NT2/D1 (cell line): Measurements from ENCODE around the gene TFCP2L1.

Experiments used
- DNase-seq: peaks from one replicate; pipeline ENCODE4 v3.0.0-alpha.2; 2011; ENCODE audit warnings: low read depth, low spot score
- H3K27me3 ChIP-seq: 2 replicates; pipeline ENCODE4 v1.6.0; 2011; ENCODE audit warnings: mild to moderate bottlenecking; ENCODE audit not compliant: insufficient read length, insufficient read depth
- H3K36me3 ChIP-seq: 2 replicates; pipeline ENCODE4 v1.6.1; 2011; ENCODE audit warnings: mild to moderate bottlenecking, low read length, mixed read lengths; ENCODE audit not compliant: insufficient read depth, insufficient read length
- H3K4me1 ChIP-seq: 2 replicates; pipeline ENCODE4 v1.5.1; 2011; ENCODE audit not compliant: insufficient read depth, insufficient read length
- H3K4me3 ChIP-seq: 2 replicates; pipeline ENCODE4 v1.5.1; 2011; ENCODE audit warnings: low read depth; ENCODE audit not compliant: insufficient read length
- H3K9ac ChIP-seq: 2 replicates; pipeline ENCODE4 v1.6.0; 2011; ENCODE audit warnings: low read depth; ENCODE audit not compliant: insufficient read length
- H3K9me3 ChIP-seq: 2 replicates; pipeline ENCODE4 v1.5.1; 2011; ENCODE audit warnings: mild to moderate bottlenecking, low read length; ENCODE audit not compliant: insufficient read depth
- SUZ12 ChIP-seq: IDR thresholded peaks from 2 replicates; pipeline ENCODE4 v1.6.1; 2011; ENCODE audit not compliant: insufficient read length, insufficient read depth; ENCODE audit errors: extremely low read depth
- YY1 ChIP-seq: IDR thresholded peaks from 2 replicates; pipeline ENCODE4 v1.6.1; 2011; ENCODE audit not compliant: insufficient read length, insufficient read depth
- ZNF274 ChIP-seq: IDR thresholded peaks from 2 replicates; pipeline ENCODE4 v1.6.1; 2011; ENCODE audit warnings: mild to moderate bottlenecking, low read depth, low read length

TFCP2L1 gene

GRCh38 chr2:121287146-121287798 lies 2.3 kb upstream of the TFCP2L1 start:
- no peak overlapping the region for H3K9ac ChIP-seq
- peaks cover 8% of the 10 kb centered on the region for H3K4me1 ChIP-seq
- no peaks in the 10 kb centered on the region for H3K36me3 ChIP-seq
- DNase-seq, result no peak
- peaks cover 27% of the 10 kb centered on the region for H3K27me3 ChIP-seq
- no peak overlapping the region for H3K4me3 ChIP-seq
- TF ChIP-seq YY1, result no peak
- TF ChIP-seq ZNF274, result no peak
- no peak for TF ChIP-seq SUZ12
- H3K9me3 ChIP-seq, result no peaks in the 10 kb centered on the region

GRCh38 chr2:121286506-121286905 lies 1.5 kb upstream of the TFCP2L1 start:
- no peak for TF ChIP-seq ZNF274
- TF ChIP-seq YY1, result no peak
- TF ChIP-seq SUZ12, result no peak
- H3K27me3 ChIP-seq, result peaks cover 27% of the 10 kb centered on the region

GRCh38 chr2:121285926-121286325 lies 924 bp upstream of the TFCP2L1 start:
- no peak overlapping the region for H3K4me3 ChIP-seq
- peaks cover 27% of the 10 kb centered on the region for H3K27me3 ChIP-seq
- no peak for TF ChIP-seq SUZ12
- no peak for TF ChIP-seq YY1
- no peak for TF ChIP-seq ZNF274
- no peaks in the 10 kb centered on the region for H3K9me3 ChIP-seq
- no peak overlapping the region for H3K9ac ChIP-seq
- no peaks in the 10 kb centered on the region for H3K36me3 ChIP-seq
- no peak for DNase-seq
- H3K4me1 ChIP-seq, result peaks cover 8% of the 10 kb centered on the region

More at GRCh38 chr2:121286506-121286905, 1.5 kb upstream of the TFCP2L1 start:
- H3K9me3 ChIP-seq, result no peaks in the 10 kb centered on the region
- no peaks in the 10 kb centered on the region for H3K36me3 ChIP-seq
- no peak overlapping the region for H3K9ac ChIP-seq
- H3K4me1 ChIP-seq, result peaks cover 8% of the 10 kb centered on the region
- no peak for DNase-seq
- H3K4me3 ChIP-seq, result no peak overlapping the region

GRCh38 chr2:121283670-121284462 lies 1.1 kb downstream of the TFCP2L1 start:
- Histone ChIP-seq H3K9me3 (no peaks in the 10 kb centered on the region), H3K4me3 (peak overlapping the region; percentile 58), H3K36me3 (no peaks in the 10 kb centered on the region), H3K27me3 (peaks cover 27% of the 10 kb centered on the region), H3K9ac (peak overlapping the region; percentile 90), H3K4me1 (peaks cover 8% of the 10 kb centered on the region)
- no peak for DNase-seq
- TF ChIP-seq ZNF274, result no peak
- no peak for TF ChIP-seq SUZ12
- no peak for TF ChIP-seq YY1

- H3K4me3 ChIP-seq, result no peak overlapping the region
- H3K9ac ChIP-seq, result no peak overlapping the region
- peaks cover 8% of the 10 kb centered on the region for H3K4me1 ChIP-seq
- H3K36me3 ChIP-seq, result no peaks in the 10 kb centered on the region
- H3K27me3 ChIP-seq, result peaks cover 27% of the 10 kb centered on the region
- TF ChIP-seq SUZ12 (no peak), YY1 (no peak), ZNF274 (no peak)
- DNase-seq, result no peak
- no peaks in the 10 kb centered on the region for H3K9me3 ChIP-seq
Measured at GRCh38 chr2:121282800-121283385, 2.1 kb downstream of the TFCP2L1 start.

- no peaks in the 10 kb centered on the region for H3K36me3 ChIP-seq
- no peak for DNase-seq
- H3K4me1 ChIP-seq, result peaks cover 4% of the 10 kb centered on the region
- no peak overlapping the region for H3K9ac ChIP-seq
- peaks cover 27% of the 10 kb centered on the region for H3K27me3 ChIP-seq
- no peaks in the 10 kb centered on the region for H3K9me3 ChIP-seq
- no peak overlapping the region for H3K4me3 ChIP-seq
- TF ChIP-seq SUZ12, result no peak
- TF ChIP-seq ZNF274, result no peak
- no peak for TF ChIP-seq YY1
Measured at GRCh38 chr2:121281694-121282093, 3.3 kb downstream of the TFCP2L1 start.

- no peak for TF ChIP-seq SUZ12
- no peak for TF ChIP-seq ZNF274
- no peak for TF ChIP-seq YY1
- Histone ChIP-seq H3K9me3 (no peaks in the 10 kb centered on the region), H3K4me1 (peaks cover 4% of the 10 kb centered on the region), H3K4me3 (no peak overlapping the region), H3K9ac (no peak overlapping the region), H3K36me3 (no peaks in the 10 kb centered on the region), H3K27me3 (peaks cover 24% of the 10 kb centered on the region)
- DNase-seq, result no peak
Measured at GRCh38 chr2:121281107-121281506, 3.9 kb downstream of the TFCP2L1 start.
